Neuron (in vitro differentiated cells): ENCODE results near the gene NTN3.

Experiments used
- H2AFZ ChIP-seq: one replicate; pipeline ENCODE4 v1.6.1; 2013; ENCODE audit warnings: low read depth, mild to moderate bottlenecking, inconsistent platforms, low read length, moderate library complexity
- H3K27me3 ChIP-seq: one replicate; pipeline ENCODE4 v1.6.1; 2013; ENCODE audit warnings: low read length; ENCODE audit not compliant: insufficient read depth
- H3K36me3 ChIP-seq: one replicate; pipeline ENCODE4 v1.6.1; 2013; ENCODE audit warnings: low read length; ENCODE audit not compliant: insufficient read depth
- H3K4me1 ChIP-seq: one replicate; pipeline ENCODE4 v1.6.1; 2013; ENCODE audit warnings: low read length; ENCODE audit not compliant: insufficient read depth
- H3K4me3 ChIP-seq: 2 replicates; pipeline ENCODE4 v1.5.1; 2013; ENCODE audit warnings: mild to moderate bottlenecking, low read length, moderate library complexity
- H3K9me3 ChIP-seq: one replicate; pipeline ENCODE4 v1.6.1; 2013; ENCODE audit warnings: low read length

The NTN3 gene

DNA sequence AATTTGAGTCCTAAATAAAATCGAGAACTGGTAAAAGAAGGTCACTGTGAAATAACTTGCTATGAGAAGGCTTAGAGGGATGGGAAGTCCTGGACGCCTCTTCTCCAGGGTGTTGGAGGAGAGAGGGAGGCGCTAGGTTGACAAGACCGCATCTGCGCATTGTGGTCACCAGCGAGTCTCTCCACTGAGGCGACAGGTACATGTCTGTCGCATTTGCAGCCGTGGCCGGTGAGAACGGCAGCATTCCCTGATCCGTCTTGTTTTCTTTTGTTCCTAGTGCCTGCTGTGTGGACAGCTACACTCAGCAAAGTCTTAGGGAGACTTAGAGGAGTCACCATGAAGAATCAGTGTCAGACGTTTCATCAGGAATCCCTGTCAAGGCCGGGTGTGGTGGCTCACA is 34.6 kb downstream of the NTN3 start:
- no peak overlapping the region for H3K4me3 ChIP-seq
- H3K9me3 ChIP-seq = no peaks in the 10 kb centered on the region
- peaks cover 18% of the 10 kb centered on the region for H3K4me1 ChIP-seq
- H3K36me3 ChIP-seq = no peaks in the 10 kb centered on the region
- H3K27me3 ChIP-seq = no peaks in the 10 kb centered on the region
- H2AFZ ChIP-seq = no peak overlapping the region

DNA sequence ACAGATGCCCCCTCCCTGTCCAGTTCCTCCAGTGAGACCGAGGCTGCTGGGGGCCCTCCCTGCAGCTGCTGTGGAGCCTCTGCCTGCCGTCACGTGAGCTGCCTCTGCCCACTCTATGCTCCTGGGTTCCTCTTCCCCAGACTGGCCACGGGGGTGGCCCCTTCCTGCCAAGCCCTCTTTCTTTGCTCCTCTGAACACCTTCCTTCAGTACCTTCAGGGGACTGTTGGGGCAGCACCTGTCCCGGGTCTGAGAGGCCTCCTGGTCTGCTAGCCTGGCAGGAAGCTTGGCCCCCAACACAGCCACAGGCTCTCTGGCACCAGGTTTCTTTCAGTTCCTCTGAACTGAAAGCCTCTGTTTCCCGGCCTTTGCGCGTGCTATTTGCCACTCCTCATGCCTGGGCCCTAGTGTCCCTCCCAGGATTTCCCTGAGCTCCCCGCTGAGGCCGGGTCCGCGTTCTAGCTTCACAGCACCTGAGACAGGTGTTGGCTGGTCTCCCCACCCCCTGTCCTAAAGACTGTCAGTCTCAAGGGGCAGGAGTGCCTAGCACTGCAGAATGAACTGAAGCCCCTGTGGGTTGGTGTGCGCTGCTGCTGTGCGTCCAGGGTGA is 36.1 kb downstream of the NTN3 start:
- no peak overlapping the region for H2AFZ ChIP-seq
- H3K27me3 ChIP-seq = no peaks in the 10 kb centered on the region
- no peaks in the 10 kb centered on the region for H3K9me3 ChIP-seq
- no peaks in the 10 kb centered on the region for H3K36me3 ChIP-seq
- no peak overlapping the region for H3K4me3 ChIP-seq
- peaks cover 6% of the 10 kb centered on the region for H3K4me1 ChIP-seq

- H3K27me3 ChIP-seq = no peaks in the 10 kb centered on the region
- H3K4me1 ChIP-seq = peaks cover 7% of the 10 kb centered on the region
- H2AFZ ChIP-seq = no peak overlapping the region
- no peaks in the 10 kb centered on the region for H3K9me3 ChIP-seq
- H3K36me3 ChIP-seq = no peaks in the 10 kb centered on the region
- no peak overlapping the region for H3K4me3 ChIP-seq
These were observed 36.6 kb downstream of the NTN3 start for GRCh38 chr16:2507665-2508064.

GRCh38 chr16:2508722-2509400 is 37.8 kb downstream of the NTN3 start:
- no peaks in the 10 kb centered on the region for H3K27me3 ChIP-seq
- H3K4me1 ChIP-seq = peaks cover 14% of the 10 kb centered on the region
- H3K4me3 ChIP-seq = no peak overlapping the region
- no peaks in the 10 kb centered on the region for H3K36me3 ChIP-seq
- H2AFZ ChIP-seq = no peak overlapping the region
- H3K9me3 ChIP-seq = no peaks in the 10 kb centered on the region

DNA sequence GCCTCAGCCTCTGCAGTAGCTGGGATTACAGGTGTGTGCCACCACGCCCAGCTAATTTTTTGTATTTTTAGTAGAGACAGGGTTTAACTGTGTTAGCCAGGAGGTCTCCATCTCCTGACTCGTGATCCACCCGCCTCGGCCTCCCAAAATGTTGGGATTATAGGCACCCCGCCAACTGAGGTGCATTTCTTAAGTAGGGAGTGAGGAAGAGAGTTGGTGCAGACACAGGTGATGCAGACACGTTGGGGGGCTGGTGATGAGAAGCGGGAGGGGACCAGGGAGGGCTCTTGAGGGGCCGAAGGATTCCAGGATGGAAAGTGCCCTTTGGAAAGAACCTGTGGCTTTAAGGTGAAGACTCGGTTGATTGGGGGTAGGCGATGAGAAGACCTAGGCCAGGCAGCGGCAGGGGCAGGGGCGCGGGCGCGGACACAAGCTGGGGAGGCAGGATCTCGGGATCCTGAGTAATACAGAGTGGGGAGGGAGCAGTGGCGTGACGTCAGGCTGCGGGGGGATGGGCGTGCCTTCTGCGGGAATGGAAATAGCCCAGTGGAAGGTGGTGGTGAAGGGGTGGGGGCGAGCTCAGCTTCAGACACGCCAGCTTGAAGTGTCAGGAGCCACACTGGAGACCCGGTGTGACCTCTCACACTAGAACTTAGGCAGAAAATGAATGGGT is 40.2 kb downstream of the NTN3 start:
- peaks cover 29% of the 10 kb centered on the region for H3K4me1 ChIP-seq
- H2AFZ ChIP-seq = no peak overlapping the region
- no peak overlapping the region for H3K4me3 ChIP-seq
- H3K36me3 ChIP-seq = peaks cover 2% of the 10 kb centered on the region
- no peaks in the 10 kb centered on the region for H3K9me3 ChIP-seq
- no peaks in the 10 kb centered on the region for H3K27me3 ChIP-seq

- peaks cover 6% of the 10 kb centered on the region for H3K36me3 ChIP-seq
- H3K9me3 ChIP-seq = no peaks in the 10 kb centered on the region
- no peaks in the 10 kb centered on the region for H3K27me3 ChIP-seq
- peaks cover 29% of the 10 kb centered on the region for H3K4me1 ChIP-seq
- no peak overlapping the region for H2AFZ ChIP-seq
- H3K4me3 ChIP-seq = no peak overlapping the region
These were observed 41.1 kb downstream of the NTN3 start for GRCh38 chr16:2511996-2512734.

DNA sequence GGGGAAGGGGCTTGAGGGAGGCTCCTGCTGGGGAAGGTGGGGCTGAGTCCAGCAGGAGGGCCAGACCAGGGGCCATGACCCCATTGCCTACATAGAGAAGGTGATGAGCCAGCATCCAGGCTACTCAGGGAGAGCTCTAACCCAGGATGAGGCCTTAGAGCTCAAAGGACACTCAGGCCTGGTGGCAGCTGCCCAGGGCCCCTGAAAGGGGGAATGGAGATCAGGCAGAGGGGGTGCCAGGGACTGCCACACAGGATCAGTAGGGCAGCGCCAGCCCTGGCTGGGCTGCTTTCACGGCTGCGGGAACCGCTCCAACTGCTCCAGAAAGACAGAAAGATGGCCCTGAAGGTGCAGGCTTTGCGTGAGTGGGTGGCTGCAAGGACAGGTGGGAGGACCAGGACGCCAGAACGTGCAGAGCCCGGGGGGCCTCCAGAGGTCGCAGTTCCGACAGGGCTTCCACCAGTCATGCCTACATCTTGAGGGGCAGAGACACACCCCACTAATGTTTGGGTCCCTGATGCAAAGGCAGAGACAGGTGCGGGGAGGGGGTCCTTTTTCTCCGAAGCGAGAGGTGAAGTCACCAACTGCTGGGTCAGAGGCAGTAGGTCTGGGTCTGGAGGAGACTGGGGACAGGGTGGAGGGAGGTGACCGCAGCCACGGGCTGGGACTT is 41.8 kb downstream of the NTN3 start:
- peak overlapping the region; percentile 79 for H2AFZ ChIP-seq
- H3K36me3 ChIP-seq = peaks cover 6% of the 10 kb centered on the region
- H3K9me3 ChIP-seq = no peaks in the 10 kb centered on the region
- peak overlapping the region; percentile 54 for H3K4me3 ChIP-seq
- H3K4me1 ChIP-seq = peaks cover 29% of the 10 kb centered on the region
- H3K27me3 ChIP-seq = no peaks in the 10 kb centered on the region

DNA sequence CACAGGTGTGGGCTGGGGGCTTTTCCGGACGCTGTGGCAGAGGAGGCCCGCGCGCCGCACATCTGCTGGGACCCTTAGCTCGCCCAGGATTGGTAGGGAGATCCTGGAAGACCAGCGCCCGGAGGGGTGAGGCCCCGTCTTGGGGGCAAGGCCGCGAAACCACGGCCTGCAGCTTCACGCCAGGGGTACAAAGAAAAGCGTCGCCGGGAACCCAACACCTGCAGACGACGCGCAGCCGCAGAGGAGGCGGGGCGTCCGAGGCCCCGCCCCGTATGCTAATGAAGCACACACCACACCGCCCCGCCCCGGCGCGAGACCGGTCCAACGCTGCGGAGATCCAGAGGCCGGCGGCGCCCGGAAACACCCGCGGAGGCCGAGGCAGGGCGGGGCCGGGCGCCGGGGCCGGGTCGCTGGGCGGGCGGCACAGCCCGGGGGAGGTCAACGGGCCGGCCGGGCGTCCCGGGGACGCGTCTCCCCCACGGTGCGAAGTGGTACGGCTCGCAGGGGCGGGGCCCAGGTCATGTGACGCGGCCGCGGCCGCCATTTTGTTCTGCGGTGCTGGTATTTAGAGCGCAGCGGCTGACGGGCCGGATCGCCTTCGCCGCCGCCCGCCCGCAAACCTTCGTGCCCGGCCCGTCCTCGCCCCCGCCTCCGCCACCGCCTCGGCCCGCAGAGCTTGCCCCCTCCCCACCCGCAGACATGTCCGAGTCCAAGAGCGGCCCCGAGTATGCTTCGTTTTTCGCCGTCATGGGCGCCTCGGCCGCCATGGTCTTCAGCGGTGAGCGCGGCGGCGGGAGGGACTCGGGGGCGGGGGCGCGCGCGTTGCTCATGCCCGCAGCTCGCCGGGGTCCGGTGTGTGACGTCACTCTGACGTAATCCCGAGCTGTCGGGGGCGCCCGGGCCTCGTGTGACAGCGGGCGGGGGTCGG is 42.6 kb downstream of the NTN3 start, which contains the start of gene ATP6V0C:
Gene ATP6V0C, plus strand, starts transcription at position 548 of the 928 bp plus-strand sequence. Its CDS starts 152 bp downstream, at position 700.
- Histone ChIP-seq H3K4me1 (peaks cover 32% of the 10 kb centered on the region), H3K27me3 (no peaks in the 10 kb centered on the region), H2AFZ (peak within 1 kb of the TSS; percentile 79), H3K9me3 (no peaks in the 10 kb centered on the region), H3K36me3 (peaks cover 9% of the 10 kb centered on the region), H3K4me3 (peak within 1 kb of the TSS; percentile 54)

GRCh38 chr16:2514333-2515179 is 43.5 kb downstream of the NTN3 start:
- Histone ChIP-seq H3K4me3 (peak overlapping the region; percentile 54), H3K9me3 (no peaks in the 10 kb centered on the region), H3K27me3 (no peaks in the 10 kb centered on the region), H2AFZ (no peak overlapping the region), H3K4me1 (peaks cover 40% of the 10 kb centered on the region), H3K36me3 (peaks cover 9% of the 10 kb centered on the region)

DNA sequence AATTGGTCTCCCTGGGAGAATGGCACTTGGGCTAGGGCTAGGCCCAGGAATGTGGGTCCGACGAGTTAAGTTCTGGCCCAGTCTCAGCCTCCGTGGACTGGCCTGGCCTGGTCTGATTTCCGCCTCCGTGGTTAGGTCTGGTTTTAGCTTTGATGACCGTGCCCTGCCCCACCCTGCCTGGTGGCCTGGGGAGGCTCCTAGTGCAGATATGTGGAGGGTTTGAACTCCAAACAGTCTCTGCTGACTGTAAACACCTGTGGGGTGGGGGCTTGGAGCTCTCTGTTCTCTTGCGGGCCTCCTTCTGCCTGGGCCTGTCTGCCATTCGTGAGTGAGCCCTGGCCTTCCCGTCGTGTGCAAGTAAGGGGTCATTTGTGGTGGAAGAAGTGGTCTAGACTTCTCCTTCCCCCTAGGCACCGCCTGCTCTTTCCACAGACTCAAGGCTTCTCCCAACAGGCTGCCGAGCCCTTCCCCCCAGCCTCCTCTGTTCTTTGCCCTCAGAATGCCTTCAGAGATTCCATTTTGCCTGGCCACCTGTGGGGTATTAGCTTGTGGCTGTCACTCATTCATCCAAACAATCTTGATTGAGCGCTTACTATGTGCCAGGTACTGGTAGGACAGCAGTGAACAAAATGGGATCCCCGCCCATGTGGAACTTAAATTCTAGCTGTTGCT is 44.2 kb downstream of the NTN3 start:
- H2AFZ ChIP-seq = no peak overlapping the region
- no peaks in the 10 kb centered on the region for H3K27me3 ChIP-seq
- peaks cover 38% of the 10 kb centered on the region for H3K4me1 ChIP-seq
- H3K9me3 ChIP-seq = no peaks in the 10 kb centered on the region
- peak overlapping the region; percentile 54 for H3K4me3 ChIP-seq
- H3K36me3 ChIP-seq = peaks cover 9% of the 10 kb centered on the region
